ENCODE data around the gene DOCK9. TPM values are rescaled to one million over a fixed set of nuclear protein-coding genes. Genes with fewer than 3 reads are reported as not detected.

The DOCK9 gene
- polyA plus RNA-seq, 1 experiment, result 14.5 TPM

Small RNAs within 50 kb of the gene (small RNA-seq; reads per million reads assigned to genes)
- gene AL161420.1 (ENCODE audit: insufficient read length, low read depth, low replicate concordance), result not detected
- not detected for gene RNU6-83P (ENCODE audit: insufficient read length, low read depth, low replicate concordance)

Other genes with a start within 250 kb of the DOCK9 start
- not detected in 2 replicates for gene SLC15A1, start 225.4 kb downstream of the DOCK9 start, polyA plus RNA-seq (2011; rRNA removed)
- gene UBAC2, start 222.8 kb upstream of the DOCK9 start, polyA plus RNA-seq (2011; rRNA removed), result 84.7 and 87.8 TPM in 2 replicates

Data from BJ (cell line).